B cell (primary cell): ENCODE results near the gene MYCBPAP.

Experiments used
- EZH2 ChIP-seq: IDR thresholded peaks from 2 replicates; pipeline ENCODE4 v1.6.1; 2012; ENCODE audit warnings: borderline replicate concordance, low read depth, mild to moderate bottlenecking, moderate library complexity, low read length; ENCODE audit not compliant: insufficient read depth, poor library complexity, severe bottlenecking
- TF ChIP-seq, protein P1 (sequence below): fragments of 200-600 bp; IDR thresholded peaks from one replicate; pipeline ENCODE4 v1.8.0; 2022; ENCODE audit warnings: antibody characterized with exemption, mild to moderate bottlenecking

DNA sequence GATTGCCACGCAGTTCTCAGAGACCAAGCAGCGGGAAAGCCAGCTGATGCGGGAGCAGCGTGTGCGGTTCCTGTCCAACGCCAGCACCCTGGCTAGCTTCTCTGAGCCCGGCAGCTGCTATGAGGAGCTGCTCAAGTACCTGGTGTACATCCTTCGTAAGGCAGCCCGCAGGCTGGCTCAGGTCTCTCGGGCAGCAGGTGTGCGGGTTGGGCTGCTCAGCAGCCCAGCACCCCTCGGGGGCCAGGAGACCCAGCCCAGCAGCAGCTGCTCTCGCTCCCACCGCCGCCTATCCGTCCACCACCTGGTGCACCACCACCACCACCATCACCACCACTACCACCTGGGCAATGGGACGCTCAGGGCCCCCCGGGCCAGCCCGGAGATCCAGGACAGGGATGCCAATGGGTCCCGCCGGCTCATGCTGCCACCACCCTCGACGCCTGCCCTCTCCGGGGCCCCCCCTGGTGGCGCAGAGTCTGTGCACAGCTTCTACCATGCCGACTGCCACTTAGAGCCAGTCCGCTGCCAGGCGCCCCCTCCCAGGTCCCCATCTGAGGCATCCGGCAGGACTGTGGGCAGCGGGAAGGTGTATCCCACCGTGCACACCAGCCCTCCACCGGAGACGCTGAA lies 67.5 kb downstream of the MYCBPAP start:
- TF ChIP-seq, protein P1, sequence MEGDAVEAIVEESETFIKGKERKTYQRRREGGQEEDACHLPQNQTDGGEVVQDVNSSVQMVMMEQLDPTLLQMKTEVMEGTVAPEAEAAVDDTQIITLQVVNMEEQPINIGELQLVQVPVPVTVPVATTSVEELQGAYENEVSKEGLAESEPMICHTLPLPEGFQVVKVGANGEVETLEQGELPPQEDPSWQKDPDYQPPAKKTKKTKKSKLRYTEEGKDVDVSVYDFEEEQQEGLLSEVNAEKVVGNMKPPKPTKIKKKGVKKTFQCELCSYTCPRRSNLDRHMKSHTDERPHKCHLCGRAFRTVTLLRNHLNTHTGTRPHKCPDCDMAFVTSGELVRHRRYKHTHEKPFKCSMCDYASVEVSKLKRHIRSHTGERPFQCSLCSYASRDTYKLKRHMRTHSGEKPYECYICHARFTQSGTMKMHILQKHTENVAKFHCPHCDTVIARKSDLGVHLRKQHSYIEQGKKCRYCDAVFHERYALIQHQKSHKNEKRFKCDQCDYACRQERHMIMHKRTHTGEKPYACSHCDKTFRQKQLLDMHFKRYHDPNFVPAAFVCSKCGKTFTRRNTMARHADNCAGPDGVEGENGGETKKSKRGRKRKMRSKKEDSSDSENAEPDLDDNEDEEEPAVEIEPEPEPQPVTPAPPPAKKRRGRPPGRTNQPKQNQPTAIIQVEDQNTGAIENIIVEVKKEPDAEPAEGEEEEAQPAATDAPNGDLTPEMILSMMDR, result no peak
- no peak for TF ChIP-seq EZH2
